ENCODE results near the gene GATC.

DNA sequence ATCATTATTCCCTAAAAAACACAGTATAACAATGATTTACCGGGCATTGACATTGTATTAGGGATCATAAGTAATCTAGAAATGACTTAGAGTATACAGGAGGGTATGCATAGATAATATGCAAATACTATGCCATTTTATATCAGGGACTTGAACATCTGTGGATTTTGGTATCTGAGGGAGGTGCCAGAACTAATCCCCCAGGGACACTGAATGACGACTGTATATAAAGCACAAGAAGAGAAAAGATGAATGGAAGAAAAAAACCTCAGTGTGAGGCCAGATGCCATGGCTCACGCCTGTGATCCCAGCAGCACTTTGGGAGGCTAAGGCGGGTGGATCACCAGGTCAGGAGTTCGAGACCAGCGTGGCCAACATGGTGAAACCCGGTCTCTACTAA is 33.8 kb upstream of the GATC start:
- TF ChIP-seq EZH2 (IDR thresholded peaks at IDR 0.05; ENCODE audit: insufficient read depth, poor library complexity, severe bottlenecking) (no peak), EZH2phosphoT487 (IDR thresholded peaks at IDR 0.05; ENCODE audit: insufficient read depth, low read depth) (no peak)
